Measurements from ENCODE around the gene DYSF. TPM values are rescaled to one million over a fixed set of nuclear protein-coding genes. Genes with fewer than 3 reads are reported as not detected.

Gene DYSF
- total RNA-seq, 1 experiment from 2014 or later: 2.2 TPM

- Mint-ChIP-seq H3K36me3 (ENCODE audit: insufficient read depth, unreplicated experiment) (no peaks in the 10 kb centered on the region), H3K27me3 (ENCODE audit: insufficient read depth, unreplicated experiment) (peaks cover 3% of the 10 kb centered on the region), H3K4me1 (ENCODE audit: low read depth, unreplicated experiment) (no peaks in the 10 kb centered on the region), H3K9me3 (ENCODE audit: unreplicated experiment) (no peaks in the 10 kb centered on the region), H3K4me3 (ENCODE audit: unreplicated experiment) (no peak overlapping the region), H3K27ac (ENCODE audit: unreplicated experiment) (no peak overlapping the region)
- DNase-seq: peak in 1 of 2 experiments; percentile 12
- H3K27me3 ChIP-seq (replicated peaks; ENCODE audit: control insufficient read depth, insufficient read depth, low read length): no peaks in the 10 kb centered on the region; the same call in 1 of the 2 replicates
- POLR2A ChIA-PET: no interaction called here
- intact Hi-C loops (cut with micrococcal nuclease; ENCODE audit: unreplicated experiment): no loop called here
- H3K4me1 ChIP-seq: no peaks in the 10 kb centered on the region
- no peak overlapping the region for H3K4me3 ChIP-seq (ENCODE audit: low read depth, low read length)
- no TSS peak for BruUV-seq (replicated peaks)
- CTCF ChIA-PET: no interaction called here
- no peaks in the 10 kb centered on the region for H3K36me3 ChIP-seq (ENCODE audit: control insufficient read depth, insufficient read depth, low read length)
- TF ChIP-seq, protein P1, sequence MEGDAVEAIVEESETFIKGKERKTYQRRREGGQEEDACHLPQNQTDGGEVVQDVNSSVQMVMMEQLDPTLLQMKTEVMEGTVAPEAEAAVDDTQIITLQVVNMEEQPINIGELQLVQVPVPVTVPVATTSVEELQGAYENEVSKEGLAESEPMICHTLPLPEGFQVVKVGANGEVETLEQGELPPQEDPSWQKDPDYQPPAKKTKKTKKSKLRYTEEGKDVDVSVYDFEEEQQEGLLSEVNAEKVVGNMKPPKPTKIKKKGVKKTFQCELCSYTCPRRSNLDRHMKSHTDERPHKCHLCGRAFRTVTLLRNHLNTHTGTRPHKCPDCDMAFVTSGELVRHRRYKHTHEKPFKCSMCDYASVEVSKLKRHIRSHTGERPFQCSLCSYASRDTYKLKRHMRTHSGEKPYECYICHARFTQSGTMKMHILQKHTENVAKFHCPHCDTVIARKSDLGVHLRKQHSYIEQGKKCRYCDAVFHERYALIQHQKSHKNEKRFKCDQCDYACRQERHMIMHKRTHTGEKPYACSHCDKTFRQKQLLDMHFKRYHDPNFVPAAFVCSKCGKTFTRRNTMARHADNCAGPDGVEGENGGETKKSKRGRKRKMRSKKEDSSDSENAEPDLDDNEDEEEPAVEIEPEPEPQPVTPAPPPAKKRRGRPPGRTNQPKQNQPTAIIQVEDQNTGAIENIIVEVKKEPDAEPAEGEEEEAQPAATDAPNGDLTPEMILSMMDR (IDR thresholded peaks at IDR 0.05; ENCODE audit: insufficient read depth in 1 of 2, low read depth in 1 of 2, low read length in 1 of 2, severe bottlenecking in 1 of 2, unreplicated experiment in 1 of 2): no peak
- H3K9me3 ChIP-seq: no peaks in the 10 kb centered on the region
Measured at GRCh38 chr2:71534826-71535225, 81.5 kb downstream of the DYSF start.

- no peaks in the 10 kb centered on the region; the same call in 1 of the 2 replicates for H3K27me3 ChIP-seq (replicated peaks; ENCODE audit: control insufficient read depth, insufficient read depth, low read length)
- no peak overlapping the region for H3K4me3 Mint-ChIP-seq (ENCODE audit: unreplicated experiment)
- no peaks in the 10 kb centered on the region for H3K36me3 ChIP-seq (ENCODE audit: control insufficient read depth, insufficient read depth, low read length)
- ChIA-PET POLR2A (interaction anchor here (0.5 kb wide), 1 partner anchor 467 kb away, joined by 3 read pairs; the partner anchor contains the start of gene NAGK), CTCF (no interaction called here)
- no peaks in the 10 kb centered on the region for H3K4me1 ChIP-seq
- intact Hi-C loops (cut with micrococcal nuclease; ENCODE audit: unreplicated experiment): no loop called here
- TF ChIP-seq, protein P1 (IDR thresholded peaks at IDR 0.05; ENCODE audit: insufficient read depth in 1 of 2, low read depth in 1 of 2, low read length in 1 of 2, severe bottlenecking in 1 of 2, unreplicated experiment in 1 of 2): no peak
- H3K27ac Mint-ChIP-seq (ENCODE audit: unreplicated experiment): no peak overlapping the region
- no peak overlapping the region for H3K4me3 ChIP-seq (ENCODE audit: low read depth, low read length)
- H3K27me3 Mint-ChIP-seq (ENCODE audit: insufficient read depth, unreplicated experiment): peaks cover 3% of the 10 kb centered on the region
- H3K9me3 Mint-ChIP-seq (ENCODE audit: unreplicated experiment): no peaks in the 10 kb centered on the region
- H3K4me1 Mint-ChIP-seq (ENCODE audit: low read depth, unreplicated experiment): no peaks in the 10 kb centered on the region
- peak in 1 of 2 experiments; percentile 17 for DNase-seq
- BruUV-seq (replicated peaks): no TSS peak
- no peaks in the 10 kb centered on the region for H3K9me3 ChIP-seq
- no peaks in the 10 kb centered on the region for H3K36me3 Mint-ChIP-seq (ENCODE audit: insufficient read depth, unreplicated experiment)
Measured at GRCh38 chr2:71535526-71535925, 82.2 kb downstream of the DYSF start.

DNA sequence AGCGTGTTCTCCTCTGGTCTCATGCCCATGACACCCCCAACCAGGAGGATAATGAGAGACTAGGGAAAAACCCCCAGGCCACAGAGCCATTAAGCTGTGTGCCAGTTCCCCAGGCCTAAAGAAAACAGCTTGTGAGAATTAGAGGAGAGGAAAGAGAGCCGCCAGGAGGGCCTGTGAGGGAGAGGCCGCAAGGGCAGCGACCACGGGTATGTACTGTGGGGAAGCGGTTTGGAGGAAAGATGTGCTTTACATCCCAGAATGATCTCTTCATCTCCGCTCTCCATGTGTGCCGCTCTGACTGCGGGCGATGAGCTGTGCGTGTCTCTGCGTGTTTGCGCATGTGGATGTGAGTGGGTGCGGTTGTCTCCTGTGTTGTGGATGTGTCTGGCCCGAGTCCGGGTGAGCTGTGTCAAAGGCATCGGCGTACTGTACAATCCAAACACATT is 82.9 kb downstream of the DYSF start:
- no peaks in the 10 kb centered on the region for H3K9me3 ChIP-seq
- H3K36me3 Mint-ChIP-seq (ENCODE audit: insufficient read depth, unreplicated experiment): no peaks in the 10 kb centered on the region
- no peaks in the 10 kb centered on the region for H3K4me1 ChIP-seq
- ChIA-PET POLR2A (no interaction called here), CTCF (no interaction called here)
- H3K9me3 Mint-ChIP-seq (ENCODE audit: unreplicated experiment): no peaks in the 10 kb centered on the region
- no TSS peak for BruUV-seq (replicated peaks)
- H3K4me1 Mint-ChIP-seq (ENCODE audit: low read depth, unreplicated experiment): no peaks in the 10 kb centered on the region
- no peak overlapping the region for H3K4me3 Mint-ChIP-seq (ENCODE audit: unreplicated experiment)
- H3K27me3 Mint-ChIP-seq (ENCODE audit: insufficient read depth, unreplicated experiment): peaks cover 3% of the 10 kb centered on the region
- no peak overlapping the region for H3K4me3 ChIP-seq (ENCODE audit: low read depth, low read length)
- H3K36me3 ChIP-seq (ENCODE audit: control insufficient read depth, insufficient read depth, low read length): no peaks in the 10 kb centered on the region
- no peak overlapping the region for H3K27ac Mint-ChIP-seq (ENCODE audit: unreplicated experiment)
- TF ChIP-seq, protein P1 (IDR thresholded peaks at IDR 0.05; ENCODE audit: insufficient read depth in 1 of 2, low read depth in 1 of 2, low read length in 1 of 2, severe bottlenecking in 1 of 2, unreplicated experiment in 1 of 2): no peak
- peak in 1 of 2 experiments; percentile 23 for DNase-seq
- no peaks in the 10 kb centered on the region; the same call in 1 of the 2 replicates for H3K27me3 ChIP-seq (replicated peaks; ENCODE audit: control insufficient read depth, insufficient read depth, low read length)
- intact Hi-C loops (cut with micrococcal nuclease; ENCODE audit: unreplicated experiment): no loop called here

Data from Caco-2 (cell line).